ENCODE measurements around the gene MACROD2.

Gene MACROD2

GRCh38 chr20:14685183-14685582 lies 689.9 kb downstream of the MACROD2 start:
- no peak for DNase-seq

- DNase-seq = no peak
Observed at GRCh38 chr20:14687313-14687712, 692.0 kb downstream of the MACROD2 start.

GRCh38 chr20:14688005-14688404 lies 692.7 kb downstream of the MACROD2 start:
- no peak for DNase-seq

- no peak for DNase-seq
Observed at GRCh38 chr20:14691994-14692393, 696.7 kb downstream of the MACROD2 start.

GRCh38 chr20:14696478-14696877 lies 701.2 kb downstream of the MACROD2 start:
- no peak for DNase-seq

- DNase-seq = no peak
Observed at GRCh38 chr20:14696937-14697336, 701.6 kb downstream of the MACROD2 start.

- no peak for DNase-seq
Observed at GRCh38 chr20:14698125-14698524, 702.8 kb downstream of the MACROD2 start.

GRCh38 chr20:14698605-14699373 lies 703.5 kb downstream of the MACROD2 start:
- DNase-seq = no peak

- DNase-seq = no peak
Observed at GRCh38 chr20:14700639-14700960, 705.3 kb downstream of the MACROD2 start.

GRCh38 chr20:14701326-14701725 lies 706.0 kb downstream of the MACROD2 start:
- DNase-seq = no peak

GRCh38 chr20:14706555-14706954 lies 711.2 kb downstream of the MACROD2 start:
- DNase-seq = no peak

- no peak for DNase-seq
Observed at GRCh38 chr20:14707026-14707680, 711.8 kb downstream of the MACROD2 start.

GRCh38 chr20:14707865-14708596 lies 712.7 kb downstream of the MACROD2 start:
- no peak for DNase-seq

- no peak for DNase-seq
Observed at GRCh38 chr20:14709439-14709838, 714.1 kb downstream of the MACROD2 start.

GRCh38 chr20:14710951-14711350 lies 715.6 kb downstream of the MACROD2 start:
- no peak for DNase-seq

- DNase-seq = no peak
Observed at GRCh38 chr20:14711652-14712051, 716.3 kb downstream of the MACROD2 start.

- no peak for DNase-seq
Observed at GRCh38 chr20:14712302-14712739, 717.0 kb downstream of the MACROD2 start.

- DNase-seq = no peak
Observed at GRCh38 chr20:14715400-14715799, 720.1 kb downstream of the MACROD2 start.

- DNase-seq = no peak
Observed at GRCh38 chr20:14716351-14716801, 721.1 kb downstream of the MACROD2 start.

- DNase-seq = no peak
Observed at GRCh38 chr20:14717134-14717999, 722.1 kb downstream of the MACROD2 start.

GRCh38 chr20:14720251-14720650 lies 724.9 kb downstream of the MACROD2 start:
- DNase-seq = no peak

GRCh38 chr20:14721926-14722452 lies 726.7 kb downstream of the MACROD2 start:
- no peak for DNase-seq

- no peak for DNase-seq
Observed at GRCh38 chr20:14723614-14724013, 728.3 kb downstream of the MACROD2 start.

Measured in suppressor macrophage treated with lipopolysaccharide for 1 hour (primary cell).